LNCAP (cell line): ENCODE results near the gene SFMBT1.

Source experiments
- CTCF ChIP-seq: fragments of 450-650 bp; IDR thresholded peaks from 2 replicates; pipeline ENCODE4 v1.5.1; 2017; ENCODE audit warnings: mild to moderate bottlenecking

The SFMBT1 gene

GRCh38 chr3:53072653-53073552, 27.0 kb upstream of the SFMBT1 start:
- TF ChIP-seq CTCF, result peak; percentile 95

GRCh38 chr3:53071882-53072431, 26.1 kb upstream of the SFMBT1 start:
- no peak for TF ChIP-seq CTCF

GRCh38 chr3:53069422-53070068, 23.7 kb upstream of the SFMBT1 start:
- TF ChIP-seq CTCF, result no peak

- TF ChIP-seq CTCF, result no peak
Observed at GRCh38 chr3:53068176-53068575, 22.3 kb upstream of the SFMBT1 start.

GRCh38 chr3:53067567-53067966, 21.7 kb upstream of the SFMBT1 start:
- TF ChIP-seq CTCF, result no peak

- TF ChIP-seq CTCF, result no peak
Observed at GRCh38 chr3:53065841-53066480, 20.1 kb upstream of the SFMBT1 start.

- no peak for TF ChIP-seq CTCF
Observed at GRCh38 chr3:53062905-53063304, 17.0 kb upstream of the SFMBT1 start.
